HG03558 (cell line): Measurements from ENCODE around the gene TMEM132C.

ENCODE experiments used
- ATAC-seq: cut with Tn5 transposase; IDR thresholded peaks from one replicate; pipeline ENCODE4 v1.9.1; 2021; ENCODE audit warnings: moderate number of reproducible peaks; ENCODE audit not compliant: unreplicated experiment; ENCODE audit errors: extremely low read depth

The TMEM132C gene

DNA sequence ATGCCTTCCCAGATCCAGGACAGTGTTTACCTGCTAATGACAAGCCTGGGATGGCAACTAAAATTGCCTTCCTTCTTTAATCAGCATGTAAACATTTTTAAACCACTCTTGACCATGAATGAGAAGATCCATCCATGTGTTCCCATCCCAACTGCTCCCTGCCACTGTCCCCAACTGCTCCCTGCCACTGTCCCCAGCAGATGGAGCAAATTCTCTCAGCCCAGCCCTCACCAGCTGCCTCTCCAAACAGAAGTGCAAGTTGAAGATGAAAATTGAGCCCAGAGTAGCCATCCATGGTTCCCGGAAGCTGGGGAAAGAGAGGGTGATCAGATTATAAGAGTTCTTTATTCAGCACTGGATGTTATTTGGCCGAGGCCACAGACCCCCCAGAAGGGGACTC is 423.7 kb downstream of the TMEM132C start:
- no peak for ATAC-seq

DNA sequence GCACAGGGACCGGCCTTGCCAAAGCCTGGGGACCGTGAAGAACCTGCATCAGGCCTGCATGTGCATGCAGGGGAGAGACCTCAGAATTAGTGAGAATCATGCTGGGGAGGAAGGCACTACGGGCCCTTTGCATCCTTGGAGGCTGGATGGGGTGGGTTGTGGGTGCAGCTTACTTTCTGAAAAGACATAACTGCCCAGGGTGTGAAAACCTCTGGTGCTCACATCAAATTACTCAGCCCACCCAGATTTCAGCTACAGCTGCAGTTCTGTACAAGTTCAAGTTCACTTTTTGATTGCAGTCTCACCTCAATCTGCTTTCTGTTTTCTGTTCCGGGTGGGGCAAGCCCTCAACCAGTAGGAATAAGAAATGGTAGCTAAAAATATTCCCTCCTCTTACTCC is 426.1 kb downstream of the TMEM132C start:
- no peak for ATAC-seq

DNA sequence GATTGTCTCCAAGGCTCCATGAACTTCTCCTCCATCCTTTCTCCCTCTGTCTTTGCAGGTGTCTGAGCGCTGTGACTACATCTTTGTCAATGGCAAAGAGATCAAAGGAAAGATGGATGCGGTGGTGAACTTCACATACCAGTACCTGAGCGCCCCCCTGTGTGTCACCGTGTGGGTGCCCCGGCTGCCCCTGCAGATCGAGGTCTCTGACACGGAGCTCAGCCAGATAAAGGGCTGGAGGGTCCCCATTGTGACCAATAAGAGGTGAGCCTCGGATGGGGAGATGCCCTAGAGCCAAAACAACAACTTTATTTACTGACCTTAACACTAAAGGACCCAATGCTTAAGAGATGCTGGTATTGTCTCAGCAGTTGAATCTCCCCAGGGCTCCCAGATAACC is 426.8 kb downstream of the TMEM132C start:
- ATAC-seq, result no peak

DNA sequence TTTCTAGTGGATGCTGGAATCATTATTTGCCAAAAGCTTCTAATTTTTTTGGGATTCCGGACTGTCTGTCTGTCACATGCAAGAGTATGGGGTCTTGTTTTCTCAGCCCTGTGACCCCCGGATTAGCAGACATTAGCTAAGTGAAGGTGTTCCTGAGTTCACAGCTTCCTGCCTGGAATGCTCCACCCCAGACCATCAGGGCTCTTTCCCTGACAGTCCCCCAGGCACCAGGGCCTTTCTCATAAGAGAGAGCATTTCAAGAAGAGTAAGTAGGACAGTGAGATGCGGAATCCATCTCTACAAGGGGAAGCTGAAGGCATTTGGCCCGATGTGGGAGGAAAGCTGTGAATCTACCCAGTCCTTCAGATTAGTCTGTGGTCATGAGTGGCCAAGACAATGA is 427.5 kb downstream of the TMEM132C start:
- no peak for ATAC-seq

DNA sequence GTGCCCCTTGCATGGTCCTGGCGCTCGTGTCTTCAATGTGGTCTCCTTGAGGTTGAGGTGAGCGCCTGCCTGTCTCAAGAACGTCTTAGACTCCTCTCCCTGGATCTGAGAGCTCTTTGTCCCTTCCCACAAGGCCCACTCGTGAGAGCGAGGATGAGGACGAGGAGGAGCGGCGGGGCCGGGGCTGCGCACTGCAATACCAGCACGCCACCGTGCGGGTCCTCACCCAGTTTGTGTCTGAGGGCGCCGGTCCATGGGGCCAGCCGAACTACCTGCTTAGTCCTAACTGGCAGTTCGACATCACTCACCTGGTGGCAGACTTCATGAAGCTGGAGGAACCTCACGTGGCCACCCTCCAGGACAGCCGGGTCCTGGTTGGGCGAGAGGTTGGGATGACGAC is 428.7 kb downstream of the TMEM132C start:
- no peak for ATAC-seq

DNA sequence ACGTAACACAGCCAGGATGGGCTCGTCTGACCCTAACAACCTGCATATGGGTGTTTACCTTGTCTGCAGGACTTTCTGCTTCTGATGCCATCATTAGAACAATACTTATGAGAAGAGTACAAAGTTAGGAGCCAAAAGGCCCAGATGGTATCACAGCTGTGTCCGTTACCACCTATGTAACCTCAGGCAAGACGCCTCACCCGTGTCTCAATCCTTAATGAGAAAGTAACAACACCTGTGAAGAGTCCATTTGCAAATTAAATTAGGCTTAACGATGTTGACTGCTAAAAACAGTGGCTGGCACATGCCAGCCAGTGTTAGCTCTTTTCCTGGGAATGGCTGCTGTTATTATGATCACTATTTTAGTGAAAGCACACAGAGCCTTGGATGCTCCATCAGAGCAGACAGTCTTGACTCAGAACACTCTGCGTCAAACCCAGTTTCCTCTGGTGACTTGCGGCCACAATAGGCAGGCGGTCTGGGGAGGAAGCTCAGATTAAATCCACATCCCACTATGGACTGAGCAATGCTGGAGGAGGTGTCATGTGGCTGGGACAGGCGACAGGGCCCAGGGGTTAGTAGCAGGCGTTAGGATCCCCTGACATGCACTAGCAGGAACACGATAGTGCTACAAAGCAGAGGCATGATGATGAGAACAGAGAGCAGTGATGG is 431.5 kb downstream of the TMEM132C start:
- ATAC-seq, result no peak

DNA sequence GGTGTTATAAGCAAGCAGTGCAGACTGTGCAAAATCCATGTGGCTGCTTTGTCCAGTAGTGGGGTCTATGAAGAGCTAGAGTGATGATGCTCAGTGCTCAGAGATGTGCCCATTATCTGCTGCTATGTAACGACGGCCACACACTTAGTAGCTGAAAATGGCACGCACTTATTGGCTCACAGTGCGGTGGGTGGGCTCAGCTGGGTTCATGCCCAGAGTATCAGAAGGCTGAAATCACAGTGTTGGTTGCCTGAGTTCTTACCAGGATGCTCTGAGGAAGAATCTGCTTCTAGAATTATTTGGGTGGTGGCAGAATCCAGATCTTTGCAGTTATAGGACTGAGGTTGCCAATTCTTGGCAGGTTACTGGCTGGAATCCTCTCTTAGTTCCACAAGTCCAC is 432.1 kb downstream of the TMEM132C start:
- no peak for ATAC-seq

DNA sequence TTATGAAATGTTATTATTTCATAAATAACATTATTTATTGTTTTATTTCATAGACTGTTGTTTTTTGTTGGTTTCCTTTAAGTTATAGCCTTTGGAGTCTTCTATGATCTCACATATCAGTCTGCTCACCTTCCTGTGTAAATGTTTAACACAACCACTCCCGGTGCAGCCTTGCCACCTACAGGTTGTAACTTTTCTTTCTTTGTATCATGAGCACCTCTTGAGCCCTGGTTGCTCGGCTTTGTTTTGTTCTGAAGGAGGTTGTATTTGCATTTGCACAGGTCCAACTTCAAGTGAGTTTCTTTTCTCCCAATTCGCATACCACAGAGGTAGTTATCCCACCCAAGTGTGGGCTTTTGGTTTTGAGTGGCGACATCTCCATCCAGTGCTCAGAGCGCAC is 435.4 kb downstream of the TMEM132C start:
- no peak for ATAC-seq

DNA sequence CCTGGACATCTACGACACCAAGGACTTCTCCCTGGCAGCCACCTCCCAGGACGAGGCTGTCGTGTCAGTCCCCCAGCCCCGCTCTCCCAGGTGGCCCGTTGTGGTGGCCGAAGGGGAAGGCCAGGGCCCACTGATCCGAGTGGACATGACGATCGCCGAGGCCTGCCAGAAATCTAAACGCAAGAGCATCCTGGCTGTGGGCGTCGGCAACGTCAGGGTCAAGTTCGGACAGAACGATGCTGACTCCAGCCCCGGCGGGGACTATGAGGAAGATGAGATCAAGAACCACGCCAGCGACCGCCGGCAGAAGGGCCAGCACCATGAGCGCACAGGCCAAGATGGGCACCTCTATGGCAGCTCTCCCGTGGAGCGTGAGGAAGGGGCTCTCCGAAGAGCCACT is 438.2 kb downstream of the TMEM132C start:
- no peak for ATAC-seq

DNA sequence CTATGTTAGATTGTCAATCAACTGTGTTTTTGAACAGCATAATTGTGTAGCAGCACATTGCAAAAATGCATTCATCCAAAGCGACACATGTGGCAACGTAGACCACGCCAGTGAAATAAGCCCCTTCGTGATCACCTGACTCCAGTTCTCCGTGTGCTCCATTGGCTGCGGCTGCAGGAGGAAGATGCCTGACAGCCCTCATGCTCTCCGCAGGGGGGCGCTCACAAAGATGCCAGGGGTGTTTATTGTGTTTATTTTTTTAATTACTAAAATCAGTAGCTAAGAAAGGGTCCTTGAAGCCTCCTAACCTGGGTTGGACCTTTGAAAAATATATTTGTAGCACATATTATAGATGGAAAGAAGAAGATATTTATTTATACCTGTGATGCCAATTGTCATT is 440.5 kb downstream of the TMEM132C start:
- ATAC-seq, result no peak

DNA sequence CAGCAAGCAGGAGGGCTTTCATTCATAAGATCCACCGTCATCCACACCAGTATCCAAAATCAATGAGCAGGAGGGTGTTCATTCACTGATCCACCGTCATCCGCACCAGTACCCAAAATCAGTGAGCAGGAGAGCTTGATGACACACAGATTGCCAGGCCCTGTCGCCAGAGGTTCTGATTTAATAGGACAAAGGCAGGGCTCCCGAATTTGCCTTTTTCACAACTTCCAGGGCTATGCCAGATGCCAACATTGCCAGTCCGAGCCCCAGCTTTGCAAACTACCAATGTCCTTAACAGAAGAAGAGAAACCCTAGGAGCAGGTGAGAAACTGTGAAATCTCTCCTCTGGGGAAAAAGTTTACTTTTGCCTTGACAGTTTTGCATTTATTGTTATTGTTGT is 441.8 kb downstream of the TMEM132C start:
- no peak for ATAC-seq

DNA sequence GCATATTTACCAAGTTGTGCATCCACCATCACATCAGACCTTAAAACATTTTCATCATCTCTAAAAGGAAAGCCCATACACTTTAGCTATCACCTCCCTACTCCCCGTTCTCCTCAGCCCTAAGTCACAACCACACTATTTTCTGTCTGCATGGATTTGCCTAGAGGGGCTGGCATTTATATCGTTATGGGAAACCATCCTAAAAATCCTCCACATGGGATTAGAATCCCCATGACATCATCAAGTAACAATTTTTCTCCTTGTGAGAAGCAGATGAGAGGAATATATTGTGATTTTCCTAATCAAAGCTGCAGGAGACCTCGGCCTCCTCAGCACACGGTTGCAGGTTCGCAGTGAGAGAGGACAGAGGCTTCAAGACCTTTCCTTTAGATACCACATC is 442.7 kb downstream of the TMEM132C start:
- no peak for ATAC-seq

DNA sequence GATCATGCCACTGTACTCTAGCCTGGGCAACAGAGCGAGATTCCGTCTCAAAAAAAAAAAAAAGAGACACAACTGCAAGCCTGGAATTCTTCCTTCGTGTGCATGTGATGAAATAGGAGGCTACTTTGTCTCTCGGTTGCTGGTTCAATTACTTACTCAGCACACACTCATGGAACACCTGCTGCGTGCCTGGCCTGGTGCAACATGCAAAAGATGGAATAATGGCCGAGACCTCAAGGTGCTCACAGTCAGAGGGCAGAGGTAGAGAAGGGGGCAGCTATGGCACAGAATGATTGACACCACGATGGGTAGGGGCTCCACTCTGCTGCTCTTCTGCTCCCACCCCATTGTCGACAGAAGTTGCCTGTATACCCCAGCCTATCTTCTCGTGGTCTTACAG is 444.5 kb downstream of the TMEM132C start:
- no peak for ATAC-seq

DNA sequence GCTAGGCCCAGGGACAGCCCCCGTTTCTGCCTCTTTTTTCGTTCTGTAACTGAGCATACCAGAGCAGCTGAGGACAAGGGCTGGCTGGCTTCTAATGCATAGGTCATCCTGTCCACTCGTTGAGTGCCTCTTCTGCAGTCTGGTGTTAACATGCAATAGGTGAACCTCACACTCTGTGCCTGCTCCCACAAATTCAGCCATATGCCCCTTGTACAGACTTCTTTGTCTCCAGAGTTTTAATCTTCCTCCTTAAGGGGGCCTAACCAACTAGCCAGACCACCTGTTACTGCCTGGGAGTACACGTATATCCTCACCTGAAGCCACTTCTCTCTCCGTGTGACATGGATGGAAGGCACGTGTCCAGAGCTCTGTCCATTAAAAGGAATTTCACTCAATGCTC is 445.7 kb downstream of the TMEM132C start:
- no peak for ATAC-seq

DNA sequence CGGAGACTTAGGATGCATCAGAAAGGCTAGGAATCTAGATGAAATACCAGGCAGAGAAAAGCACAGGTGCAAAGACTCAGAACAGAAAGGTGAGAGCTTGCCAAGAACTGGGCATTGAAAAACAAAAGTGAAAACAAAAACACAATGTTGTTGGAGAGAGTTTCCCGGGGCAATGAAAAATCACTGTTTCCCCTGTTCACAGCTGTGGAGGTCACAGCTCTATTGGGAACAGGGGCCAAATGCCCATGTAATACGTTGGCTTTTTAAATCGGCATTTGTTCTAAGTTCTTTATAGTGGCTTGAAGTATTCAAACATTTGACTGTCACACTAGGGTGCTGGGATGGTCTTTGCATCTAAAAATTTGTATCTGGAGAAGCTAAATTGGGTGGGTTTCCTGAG is 448.5 kb downstream of the TMEM132C start:
- no peak for ATAC-seq

DNA sequence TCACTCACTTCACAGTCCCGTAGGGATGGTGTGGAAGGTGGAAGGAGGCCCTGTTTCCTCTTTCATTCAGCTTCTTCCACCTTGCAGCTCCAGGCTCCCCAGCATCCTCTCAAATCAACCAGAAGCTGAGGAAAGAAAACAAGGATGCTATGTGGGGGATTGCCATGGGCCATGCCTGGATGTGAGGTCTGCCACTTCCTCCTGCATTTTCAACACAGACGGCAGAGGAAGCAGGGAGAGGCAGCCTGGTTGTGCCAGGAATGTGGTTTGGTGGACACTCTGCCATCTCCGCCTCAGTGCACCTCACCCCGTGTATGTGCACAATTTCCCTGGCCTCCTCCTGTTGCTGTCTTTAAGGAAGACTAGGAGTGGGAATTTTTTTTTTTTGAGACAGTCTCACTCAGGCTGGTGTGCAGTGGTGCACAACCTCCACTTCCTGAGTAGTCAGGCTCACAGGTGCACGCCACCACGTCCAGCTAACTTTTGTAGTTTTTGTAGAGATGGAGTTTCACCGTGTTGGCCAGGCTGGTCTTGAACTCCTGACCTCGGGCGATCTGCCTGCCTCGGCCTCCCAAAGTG is 457.6 kb downstream of the TMEM132C start:
- ATAC-seq, result no peak

DNA sequence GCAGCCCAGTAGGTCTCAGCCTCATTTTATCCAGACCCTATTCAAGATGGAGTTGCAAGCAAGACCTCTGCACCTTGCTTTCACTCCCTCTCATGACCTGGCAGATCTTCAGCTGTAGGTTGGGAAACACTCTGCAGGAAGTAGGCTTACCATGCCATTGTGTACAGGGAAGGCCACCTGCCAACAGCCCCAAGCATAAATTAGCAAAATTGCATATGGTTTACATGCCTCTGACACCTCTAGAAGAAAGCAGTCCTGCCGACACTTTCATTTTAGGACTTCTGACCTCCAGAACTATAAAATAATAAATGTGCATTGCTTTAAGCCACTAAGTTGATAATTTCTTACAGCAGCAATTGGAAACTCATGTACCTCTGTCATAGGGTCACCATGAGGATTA is 459.9 kb downstream of the TMEM132C start:
- ATAC-seq, result no peak

DNA sequence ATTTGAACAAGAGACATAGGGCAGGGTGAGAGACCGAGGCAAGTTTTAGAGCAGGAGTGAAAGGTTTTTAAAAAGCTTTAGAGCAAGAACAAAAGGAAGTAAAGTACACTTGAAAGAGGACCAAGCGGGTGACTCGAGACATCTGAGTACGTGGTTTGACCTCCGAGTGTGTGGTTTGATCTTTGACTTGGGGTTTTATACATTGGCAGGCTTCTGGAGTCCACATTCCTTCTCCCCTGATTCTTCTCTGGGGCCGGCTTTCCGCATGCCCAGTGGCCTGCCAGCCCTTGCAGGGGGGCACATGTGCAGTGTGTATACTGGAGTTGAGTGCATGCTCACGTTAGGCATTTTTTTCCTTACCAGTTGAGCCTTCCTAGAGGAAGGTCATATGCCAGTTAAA is 460.5 kb downstream of the TMEM132C start:
- no peak for ATAC-seq

DNA sequence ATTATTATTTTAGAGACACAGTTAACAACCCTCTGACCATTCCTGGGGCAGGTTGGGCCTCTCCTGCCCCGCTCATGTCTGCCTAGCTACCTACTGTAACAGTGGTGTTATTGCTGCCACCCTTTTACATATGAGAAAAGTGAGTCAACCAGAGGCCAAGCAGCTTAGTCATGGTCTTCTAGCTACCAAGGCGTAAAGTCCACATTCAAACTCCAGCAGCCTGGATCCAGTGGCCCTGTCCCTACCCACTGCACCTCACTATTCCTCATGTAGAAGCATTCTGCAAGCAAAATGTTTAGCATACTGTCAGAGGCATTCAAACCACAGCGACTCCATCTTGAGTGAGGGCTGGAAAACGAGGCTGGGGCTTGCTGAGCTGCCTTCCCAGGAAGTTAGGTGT is 461.0 kb downstream of the TMEM132C start:
- ATAC-seq, result no peak

DNA sequence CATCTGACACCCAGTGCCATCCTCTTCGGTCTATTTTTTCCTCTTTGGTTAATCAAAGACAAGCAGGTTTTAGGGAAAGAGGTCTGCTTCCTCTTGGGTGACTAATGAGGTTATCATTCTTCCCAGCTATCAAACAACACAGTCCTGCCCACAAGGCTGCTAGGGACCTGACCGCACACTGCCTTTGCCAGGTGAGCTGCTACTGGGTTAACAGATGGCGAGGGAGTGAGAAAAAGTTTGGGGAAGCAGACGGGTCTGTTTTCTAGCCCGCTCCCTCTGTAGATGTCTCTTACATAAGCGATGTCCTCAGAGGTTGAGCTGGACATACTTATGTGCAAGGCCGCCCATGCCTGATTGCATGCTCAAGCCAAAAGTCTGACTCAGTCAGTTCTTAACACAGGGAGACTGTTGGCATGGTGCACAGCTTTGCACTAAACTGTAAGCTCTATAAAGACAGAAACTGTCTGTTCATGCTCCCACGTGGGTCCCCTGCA is 462.7 kb downstream of the TMEM132C start:
- no peak for ATAC-seq

DNA sequence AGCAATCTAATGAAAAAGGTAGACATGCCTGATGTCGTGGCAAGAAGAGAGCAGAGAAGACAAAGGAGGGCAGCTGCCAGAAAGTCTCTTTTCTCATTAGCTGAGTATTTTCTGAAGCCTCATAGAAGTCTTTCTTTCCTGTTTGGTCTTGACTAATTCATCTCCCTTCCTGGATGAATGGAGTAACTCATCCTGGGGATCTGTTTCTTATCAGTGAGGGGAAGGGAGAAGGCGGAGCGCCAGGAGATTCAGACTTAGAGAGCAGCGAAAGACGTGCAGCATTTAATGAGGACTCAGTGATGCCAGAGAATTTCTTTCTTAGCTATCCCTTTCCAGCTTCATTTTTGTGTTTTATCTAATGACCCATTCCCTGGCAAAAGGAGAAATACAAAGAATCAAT is 467.4 kb downstream of the TMEM132C start:
- no peak for ATAC-seq

DNA sequence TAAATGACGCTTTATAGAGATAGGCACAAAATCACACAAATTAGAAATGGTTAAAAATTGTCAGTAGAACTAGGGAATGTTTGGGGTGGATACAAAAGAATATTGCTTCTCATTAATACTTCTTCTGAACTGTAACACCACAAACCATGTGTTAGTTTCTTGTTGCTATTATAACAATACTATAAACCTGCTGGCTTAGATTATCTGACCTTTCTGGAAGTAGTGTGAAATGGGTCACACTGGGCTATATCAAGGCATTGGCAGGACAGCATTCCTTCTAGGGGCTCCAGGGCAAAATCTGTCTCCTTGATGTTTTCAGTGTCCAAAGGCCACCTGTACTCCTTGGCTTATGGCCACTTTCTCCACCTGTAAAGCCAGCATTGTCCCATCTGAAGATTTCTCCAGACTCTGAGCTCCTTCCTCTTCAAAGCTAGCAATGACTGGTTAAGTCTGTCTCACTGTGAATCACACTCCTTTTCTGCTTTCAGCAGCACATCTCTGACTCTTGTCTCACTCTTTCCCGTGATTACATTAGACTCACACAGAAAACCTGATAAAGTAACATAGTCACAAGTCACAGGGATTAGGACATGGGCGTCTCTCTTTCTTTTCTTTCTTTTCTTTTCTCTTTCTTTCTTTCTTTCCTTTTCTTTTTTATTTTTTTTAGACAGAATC is 470.5 kb downstream of the TMEM132C start:
- no peak for ATAC-seq
